Naive thymus-derived CD4-positive, alpha-beta T cell (primary cell): ENCODE measurements around the gene SLC12A5. TPM values are rescaled to one million over a fixed set of nuclear protein-coding genes. Genes with fewer than 3 reads are reported as not detected.

ENCODE experiments used
- ATAC-seq: fragments of 150-1000 bp; cut with Tn5 transposase; 2 replicates; pipeline ENCODE4 v1.10.0; 2021; ENCODE audit warnings: mild to moderate bottlenecking, moderate library complexity
- CTCF ChIA-PET: fragments of 350-600 bp; sonication (Branson Sonifier 250); formaldehyde crosslinking; loops from one replicate; lab custom pipeline; 2021; ENCODE audit warnings: antibody characterized with exemption; lab: Charles Lee
- POLR2A ChIA-PET: fragments of 350-600 bp; sonication (Branson Sonifier 250); formaldehyde crosslinking; loops from one replicate; lab custom pipeline; 2021; ENCODE audit warnings: antibody characterized with exemption, inconsistent platforms; lab: Charles Lee
- DNase-seq, 9 donors: peaks; one replicate each; pipeline versions ENCODE4 v3.0.0 to v3.0.0-alpha.2; 2020 to 2022; ENCODE audit warnings: mixed read lengths in 1 of 9
- H3K27ac ChIP-seq: one replicate; pipeline ENCODE4 v1.7.0; 2013; ENCODE audit warnings: mild to moderate bottlenecking, low read depth, low read length, moderate library complexity
- H3K27me3 ChIP-seq, 2 donors: one replicate each; pipeline ENCODE4 v1.7.0; 2013; ENCODE audit warnings: low read length in 2 of 2, mild to moderate bottlenecking in 2 of 2, moderate library complexity in 2 of 2; ENCODE audit not compliant: control insufficient read depth in 2 of 2, insufficient read depth in 2 of 2
- H3K36me3 ChIP-seq, 3 experiments: 1 replicate in 2 of 3; 2 replicates in 1 of 3; pipeline ENCODE4 v1.7.0; 2013; ENCODE audit warnings: low read length in 3 of 3, mild to moderate bottlenecking in 3 of 3, moderate library complexity in 1 of 3; ENCODE audit not compliant: insufficient read depth in 3 of 3, control insufficient read depth in 2 of 3
- H3K4me1 ChIP-seq, 2 donors: one replicate each; pipeline ENCODE4 v1.7.0; 2013; ENCODE audit warnings: low read length in 2 of 2, mild to moderate bottlenecking in 2 of 2, moderate library complexity in 1 of 2; ENCODE audit not compliant: control insufficient read depth in 2 of 2, insufficient read depth in 2 of 2
- H3K4me3 ChIP-seq: 2 replicates; pipeline ENCODE4 v1.7.0; 2013; ENCODE audit warnings: mild to moderate bottlenecking, low read length
- H3K9me3 ChIP-seq, 3 experiments: 1 replicate in 2 of 3; 2 replicates in 1 of 3; pipeline ENCODE4 v1.7.0; 2013; ENCODE audit warnings: low read length in 3 of 3; ENCODE audit not compliant: control insufficient read depth in 2 of 3
- H3K27ac Mint-ChIP-seq, 9 donors: one replicate each; pipeline ENCODE4 v1.8.0; 2020 to 2022; ENCODE audit warnings: mixed read lengths in 9 of 9, mild to moderate bottlenecking in 8 of 9, moderate library complexity in 5 of 9, inconsistent platforms in 2 of 9
- H3K27me3 Mint-ChIP-seq, 5 donors: one replicate each; pipeline ENCODE4 v1.8.0; 2021 to 2022; ENCODE audit warnings: mixed read lengths in 5 of 5, mild to moderate bottlenecking in 1 of 5
- H3K36me3 Mint-ChIP-seq, 5 donors: one replicate each; pipeline ENCODE4 v1.8.0; 2020 to 2022; ENCODE audit warnings: mixed read lengths in 5 of 5, mild to moderate bottlenecking in 3 of 5, inconsistent platforms in 1 of 5
- H3K4me1 Mint-ChIP-seq, 7 donors: one replicate each; pipeline ENCODE4 v1.8.0; 2020 to 2022; ENCODE audit warnings: mixed read lengths in 7 of 7, mild to moderate bottlenecking in 3 of 7, inconsistent platforms in 1 of 7
- H3K4me3 Mint-ChIP-seq, 10 donors: one replicate each; pipeline ENCODE4 v1.8.0; 2020 to 2022; ENCODE audit warnings: mild to moderate bottlenecking in 10 of 10, mixed read lengths in 10 of 10, moderate library complexity in 6 of 10, inconsistent platforms in 2 of 10
- H3K9me3 Mint-ChIP-seq, 11 donors: one replicate each; pipeline ENCODE4 v1.8.0; 2020 to 2022; ENCODE audit warnings: mixed read lengths in 11 of 11, mild to moderate bottlenecking in 4 of 11, inconsistent platforms in 1 of 11, moderate library complexity in 1 of 11
- intact Hi-C, 2 donors: fragments of 100-400 bp; cut with micrococcal nuclease; formaldehyde crosslinking; loops; one replicate each; pipeline ENCODE4 v1.15.1; 2023
- polyA plus RNA-seq, 2 donors: library from polyadenylated mRNA; unstranded; fragments of 300-500 nt; fragmentation: Illumina TruSeq; gene quantifications; one replicate each; pipeline ENCODE4 v1.2.3, GENCODE V29; 2021
- total RNA-seq, 6 experiments: library from RNA in 5 of 6; stranded (reverse) in 5 of 6; gene quantifications; 1 replicate in 5 of 6; 2 replicates in 1 of 6; pipeline ENCODE4 v1.2.3 and lab custom pipeline; 2021 to 2026

Gene SLC12A5
- total and polyA plus RNA-seq, 7 experiments from 2014 or later = not detected

DNA sequence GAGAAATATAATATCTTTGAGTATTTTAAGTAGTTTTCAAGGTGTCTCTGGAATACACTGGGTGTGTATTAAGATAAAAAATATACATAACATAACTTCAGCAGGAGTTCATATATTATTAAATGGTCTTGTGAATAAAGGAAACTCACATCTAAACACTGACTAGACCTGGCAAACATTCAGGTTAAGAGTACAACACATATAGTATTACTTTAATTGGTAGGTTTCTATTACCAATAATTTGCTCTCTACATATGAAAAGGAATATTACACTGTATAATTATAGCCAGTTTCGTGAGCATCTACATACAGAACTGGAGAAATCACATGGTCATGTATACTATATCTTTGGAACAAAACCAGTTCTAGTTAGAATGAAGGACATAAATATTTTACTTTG is 52.1 kb downstream of the SLC12A5 start:
- peaks cover 10 to 27% of the 10 kb centered on the region in 2 donors for H3K4me1 ChIP-seq
- H3K27ac ChIP-seq = no peak overlapping the region
- H3K36me3 Mint-ChIP-seq = peaks cover 0 to 32% (median 2%) of the 10 kb centered on the region in 5 donors
- H3K9me3 Mint-ChIP-seq = no peaks in the 10 kb centered on the region
- H3K4me1 Mint-ChIP-seq = peaks cover 13 to 74% (median 63%) of the 10 kb centered on the region in 7 donors
- H3K27ac Mint-ChIP-seq = no peak overlapping the region
- peak overlapping the region in 1 of 10 donors; percentile 47 for H3K4me3 Mint-ChIP-seq
- no peaks in the 10 kb centered on the region for H3K27me3 ChIP-seq
- H3K4me3 ChIP-seq = no peak overlapping the region
- no peaks in the 10 kb centered on the region for H3K9me3 ChIP-seq
- CTCF ChIA-PET = no interaction called here
- ATAC-seq (no peak), DNase-seq (no peak)
- no peaks in the 10 kb centered on the region for H3K27me3 Mint-ChIP-seq
- POLR2A ChIA-PET = no interaction called here
- peaks cover 0 to 24% (median 5%) of the 10 kb centered on the region in 3 experiments for H3K36me3 ChIP-seq
- intact Hi-C loops = loop anchor here in 1 of 2 donors (10.0 kb wide), 1 partner anchor 604 kb away; the partner anchor contains the start of gene TP53RK

DNA sequence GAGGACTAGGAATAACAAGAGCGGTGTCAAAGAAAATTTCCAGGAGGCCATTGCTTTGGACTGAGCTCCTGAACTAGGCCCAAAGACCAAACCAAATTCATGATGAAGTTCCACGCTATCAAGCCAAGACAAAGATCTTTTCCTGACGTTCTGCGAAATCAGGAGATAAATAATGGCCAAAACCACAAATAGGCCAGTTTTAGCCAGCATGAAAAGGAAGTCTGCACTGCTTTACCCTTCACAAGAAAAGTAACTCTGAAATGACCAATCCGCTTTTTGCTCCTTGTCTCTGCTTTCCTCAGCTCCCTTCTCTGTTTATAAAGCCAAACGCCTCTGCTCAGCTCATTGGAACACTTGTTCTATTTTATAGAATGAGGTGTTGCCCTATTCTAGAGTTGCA is 54.1 kb downstream of the SLC12A5 start:
- H3K9me3 ChIP-seq = no peaks in the 10 kb centered on the region
- H3K36me3 ChIP-seq = peaks cover 2 to 16% (median 5%) of the 10 kb centered on the region in 3 experiments
- H3K4me1 ChIP-seq = peaks cover 19 to 43% of the 10 kb centered on the region in 2 donors
- DNase-seq (no peak), ATAC-seq (no peak)
- no peak overlapping the region for H3K4me3 ChIP-seq
- peaks cover 0 to 20% (median 1%) of the 10 kb centered on the region in 5 donors for H3K36me3 Mint-ChIP-seq
- H3K27ac ChIP-seq = no peak overlapping the region
- POLR2A ChIA-PET = interaction anchor here (0.9 kb wide), 1 partner anchor 9 kb away, joined by 3 read pairs; no protein-coding TSS in a partner anchor
- H3K9me3 Mint-ChIP-seq = peaks cover 0 to under 1% (median 0%) of the 10 kb centered on the region in 11 donors
- peaks cover 31 to 89% (median 83%) of the 10 kb centered on the region in 7 donors for H3K4me1 Mint-ChIP-seq
- H3K27me3 Mint-ChIP-seq = no peaks in the 10 kb centered on the region
- H3K27me3 ChIP-seq = no peaks in the 10 kb centered on the region
- CTCF ChIA-PET = no interaction called here
- intact Hi-C loops = loop anchor here in 1 of 2 donors (10.0 kb wide), 1 partner anchor 602 kb away; the partner anchor contains the start of gene TP53RK
- peak overlapping the region in 5 of 10 donors; percentile 13 to 63 (median 29) for H3K4me3 Mint-ChIP-seq
- peak overlapping the region in 2 of 9 donors; percentile 31 to 69 for H3K27ac Mint-ChIP-seq

DNA sequence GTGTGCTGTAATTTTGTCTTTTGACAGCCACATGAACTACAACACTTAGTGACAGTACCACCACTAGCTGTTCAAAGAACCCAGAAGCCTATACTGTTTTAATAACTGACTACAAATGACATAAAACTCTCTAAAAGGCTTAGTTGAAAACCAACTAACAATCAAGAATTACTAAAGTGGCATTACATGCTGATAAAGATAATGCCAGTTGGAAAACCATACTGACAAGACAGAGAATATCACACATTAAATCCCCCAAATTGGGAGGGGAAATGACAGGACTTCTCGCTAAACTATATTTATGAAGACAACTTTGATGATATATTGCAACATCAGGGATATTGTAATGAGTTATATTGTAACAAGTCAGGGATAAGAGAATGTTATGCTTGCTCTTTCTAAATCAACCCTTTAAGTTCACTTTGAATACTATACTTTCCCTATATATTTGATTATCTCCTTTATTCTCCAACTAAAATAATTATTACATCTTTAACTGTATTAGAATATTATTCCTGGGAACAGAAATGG is 54.6 kb downstream of the SLC12A5 start:
- POLR2A ChIA-PET = interaction anchor here (0.9 kb wide), 1 partner anchor 9 kb away, joined by 3 read pairs; no protein-coding TSS in a partner anchor
- Histone ChIP-seq H3K27ac (no peak overlapping the region), H3K4me3 (no peak overlapping the region), H3K4me1 (peaks cover 24 to 48% of the 10 kb centered on the region in 2 donors), H3K9me3 (no peaks in the 10 kb centered on the region), H3K36me3 (peaks cover under 1 to 11% (median 3%) of the 10 kb centered on the region in 3 experiments), H3K27me3 (no peaks in the 10 kb centered on the region)
- ATAC-seq (no peak), DNase-seq (no peak)
- Mint-ChIP-seq H3K4me1 (peaks cover 36 to 91% (median 85%) of the 10 kb centered on the region in 7 donors), H3K9me3 (peaks cover 0 to 1% (median 0%) of the 10 kb centered on the region in 11 donors), H3K4me3 (peak overlapping the region in 5 of 10 donors; percentile 13 to 63 (median 29)), H3K27ac (peak overlapping the region in 1 of 9 donors; percentile 31), H3K36me3 (peaks cover 0 to 15% (median 2%) of the 10 kb centered on the region in 5 donors), H3K27me3 (no peaks in the 10 kb centered on the region)
- intact Hi-C loops = loop anchor here in 1 of 2 donors (10.0 kb wide), 1 partner anchor 601 kb away; the partner anchor contains the start of gene TP53RK
- CTCF ChIA-PET = no interaction called here

DNA sequence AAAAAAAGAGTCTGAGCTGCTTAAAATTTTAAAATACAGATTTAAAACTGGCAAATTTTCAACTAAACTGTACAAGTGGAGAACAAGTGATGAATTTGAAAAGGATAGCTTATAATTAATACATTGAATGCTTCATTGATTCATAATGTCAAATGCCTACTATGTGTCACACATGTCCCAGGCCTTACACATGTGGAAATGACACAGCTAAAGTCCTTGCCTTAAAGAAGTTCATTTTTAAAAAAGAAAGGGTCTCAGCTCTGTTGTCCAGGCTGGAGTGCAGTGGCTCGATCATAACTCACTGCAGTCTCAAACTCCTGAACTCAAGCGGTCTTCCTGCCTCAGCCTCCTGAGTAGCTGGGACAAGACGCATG is 55.8 kb downstream of the SLC12A5 start:
- peak overlapping the region in 6 of 10 donors; percentile 3 to 95 (median 41) for H3K4me3 Mint-ChIP-seq
- ATAC-seq = no peak
- POLR2A ChIA-PET = no interaction called here

DNA sequence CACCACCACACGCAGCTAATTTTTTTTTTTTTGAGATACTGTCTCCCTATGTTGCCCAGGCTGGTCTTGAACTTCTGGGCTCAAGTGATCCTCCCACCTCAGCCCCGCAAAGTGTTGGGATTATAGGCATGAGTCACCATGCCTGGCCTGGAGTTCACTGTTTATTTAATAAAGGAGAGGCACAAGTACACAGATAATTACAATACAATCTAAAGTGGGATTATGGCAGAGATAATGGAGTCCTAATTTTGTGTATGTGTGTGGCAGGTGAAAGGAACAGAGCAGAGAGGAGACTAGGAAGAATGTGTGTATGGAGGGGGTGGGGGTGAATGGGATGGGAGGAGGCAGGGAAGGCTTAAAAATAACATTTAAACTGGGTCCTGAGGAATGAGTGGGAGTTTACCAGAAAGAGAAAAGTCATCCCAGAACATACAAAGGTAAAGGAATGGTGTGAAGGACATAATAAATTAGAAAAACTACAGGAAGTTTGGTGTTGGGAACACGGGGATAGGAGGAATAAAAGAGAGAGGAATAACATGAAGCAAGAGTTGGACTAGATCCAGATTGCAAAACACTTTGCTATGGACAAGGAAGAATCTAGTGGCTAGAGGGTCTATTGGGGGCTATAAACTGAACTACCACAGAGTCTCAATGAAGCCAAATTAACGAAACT is 56.3 kb downstream of the SLC12A5 start:
- no peaks in the 10 kb centered on the region for H3K27me3 Mint-ChIP-seq
- no peaks in the 10 kb centered on the region for H3K9me3 ChIP-seq
- peak overlapping the region in 7 of 10 donors; percentile 3 to 95 (median 38) for H3K4me3 Mint-ChIP-seq
- ATAC-seq (no peak), DNase-seq (no peak)
- peaks cover 0 to 5% (median 0%) of the 10 kb centered on the region in 5 donors for H3K36me3 Mint-ChIP-seq
- no peak overlapping the region for H3K27ac ChIP-seq
- H3K27ac Mint-ChIP-seq = peak overlapping the region in 1 of 9 donors; percentile 70
- POLR2A ChIA-PET = no interaction called here
- no peak overlapping the region for H3K4me3 ChIP-seq
- no peaks in the 10 kb centered on the region for H3K27me3 ChIP-seq
- peaks cover 28 to 51% of the 10 kb centered on the region in 2 donors for H3K4me1 ChIP-seq
- intact Hi-C loops = loop anchor here in 1 of 2 donors (5.0 to 10.0 kb wide), 2 partner anchors 273 to 599 kb away; partner anchors contain the start of genes TP53RK and UBE2C
- peaks cover 0 to 3% (median 0%) of the 10 kb centered on the region in 3 experiments for H3K36me3 ChIP-seq
- peaks cover 0 to 1% (median 0%) of the 10 kb centered on the region in 11 donors for H3K9me3 Mint-ChIP-seq
- H3K4me1 Mint-ChIP-seq = peaks cover 43 to 90% (median 81%) of the 10 kb centered on the region in 7 donors
- CTCF ChIA-PET = interaction anchor here (0.8 kb wide), 1 partner anchor 98 kb away, joined by 3 read pairs; no protein-coding TSS in a partner anchor

More for the DNA sequence above, 55.8 kb downstream of the SLC12A5 start:
- no peak overlapping the region for H3K4me3 ChIP-seq
- Mint-ChIP-seq H3K27ac (peak overlapping the region in 1 of 9 donors; percentile 70), H3K9me3 (peaks cover 0 to 1% (median 0%) of the 10 kb centered on the region in 11 donors), H3K4me1 (peaks cover 37 to 88% (median 76%) of the 10 kb centered on the region in 7 donors), H3K27me3 (no peaks in the 10 kb centered on the region), H3K36me3 (peaks cover 0 to 5% (median 0%) of the 10 kb centered on the region in 5 donors)
- CTCF ChIA-PET = interaction anchor here (0.8 kb wide), 1 partner anchor 97 kb away, joined by 3 read pairs; no protein-coding TSS in a partner anchor
- H3K4me1 ChIP-seq = peaks cover 25 to 48% of the 10 kb centered on the region in 2 donors
- DNase-seq = no peak
- H3K27ac ChIP-seq = no peak overlapping the region
- H3K27me3 ChIP-seq = no peaks in the 10 kb centered on the region
- H3K9me3 ChIP-seq = no peaks in the 10 kb centered on the region
- peaks cover 0 to 3% (median 0%) of the 10 kb centered on the region in 3 experiments for H3K36me3 ChIP-seq
- intact Hi-C loops = loop anchor here in 1 of 2 donors (5.0 to 10.0 kb wide), 2 partner anchors 272 to 600 kb away; partner anchors contain the start of genes TP53RK and UBE2C

DNA sequence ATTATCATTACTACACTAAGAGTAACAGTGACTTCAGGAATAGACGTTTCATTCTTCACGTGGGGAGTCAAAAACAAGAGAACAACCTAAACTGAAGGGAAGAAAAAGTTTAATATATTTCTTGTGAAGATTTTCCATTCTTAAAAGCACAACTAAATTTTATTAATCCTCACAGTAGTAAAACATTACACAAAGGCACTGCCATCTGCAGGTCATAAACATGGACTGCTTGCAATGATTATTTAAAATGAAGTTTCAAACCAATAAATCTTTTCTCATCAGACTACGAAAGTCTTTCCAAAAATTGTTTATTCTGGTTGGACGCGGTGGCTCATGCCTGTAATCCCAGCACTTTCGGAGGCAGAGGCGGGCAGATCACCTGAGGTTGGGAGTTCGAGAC is 58.1 kb downstream of the SLC12A5 start:
- ATAC-seq (no peak), DNase-seq (no peak)
- H3K27me3 Mint-ChIP-seq = no peaks in the 10 kb centered on the region
- H3K27ac Mint-ChIP-seq = peak overlapping the region in 3 of 9 donors; percentile 12 to 18 (median 14)
- Histone ChIP-seq H3K27ac (no peak overlapping the region), H3K4me3 (no peak overlapping the region), H3K36me3 (peaks cover 0 to 3% (median 0%) of the 10 kb centered on the region in 3 experiments), H3K4me1 (peaks cover 29 to 52% of the 10 kb centered on the region in 2 donors), H3K27me3 (no peaks in the 10 kb centered on the region), H3K9me3 (no peaks in the 10 kb centered on the region)
- peaks cover 0 to 2% (median 0%) of the 10 kb centered on the region in 5 donors for H3K36me3 Mint-ChIP-seq
- peaks cover 0 to 1% (median 0%) of the 10 kb centered on the region in 11 donors for H3K9me3 Mint-ChIP-seq
- ChIA-PET POLR2A (no interaction called here), CTCF (interaction anchor here (1.0 kb wide), 1 partner anchor 117 kb away, joined by 3 read pairs; no protein-coding TSS in a partner anchor)
- intact Hi-C loops = loop anchor here (1.0 to 10.0 kb wide), 3 partner anchors 64 to 598 kb away; partner anchors contain the start of genes TP53RK (in 1 of the 2) and UBE2C (in 1 of the 2)
- peak overlapping the region; percentile 32 to 95 (median 84) for H3K4me3 Mint-ChIP-seq
- peaks cover 45 to 79% (median 76%) of the 10 kb centered on the region in 7 donors for H3K4me1 Mint-ChIP-seq
